Adrenal gland (tissue), 5 donors: ENCODE data around the gene EIF4E1B.

Experiments used
- CTCF ChIP-seq, 6 experiments: fragments of 450-650 bp in 4 of 6; fragments of 200-600 bp in 2 of 6; sonication (generic) in 1 of 6; IDR thresholded peaks; 1 replicate in 5 of 6; 2 replicates in 1 of 6; pipeline versions ENCODE4 v1.5.1 to v1.8.0; 2016 to 2021; ENCODE audit warnings: antibody characterized with exemption in 6 of 6, mild to moderate bottlenecking in 2 of 6, moderate library complexity in 1 of 6
- POLR2A ChIP-seq, 2 donors: fragments of 450-650 bp; IDR thresholded peaks; one replicate each; pipeline ENCODE4 v1.6.1; 2017; ENCODE audit warnings: antibody characterized with exemption in 2 of 2, mild to moderate bottlenecking in 2 of 2, moderate library complexity in 1 of 2
- donor health status: DM: no; HTN: no; CAD: no.

GRCh38 chr5:176587398-176587797 is 43.1 kb upstream of the EIF4E1B start:
- TF ChIP-seq CTCF (IDR thresholded peaks at IDR 0.05) (no peak), POLR2A (IDR thresholded peaks at IDR 0.05) (no peak)
